A172 (cell line): ENCODE results near the gene ZC3H12A. TPM values are rescaled to one million over a fixed set of nuclear protein-coding genes. Genes with fewer than 3 reads are reported as not detected.

Experiments
- DNase-seq: peaks from one replicate; pipeline ENCODE4 v3.0.0-alpha.2; 2015; ENCODE audit warnings: low spot score
- total RNA-seq: library from RNA; depleted of rRNA; stranded (reverse); fragments of >200 nt; shearing (Covaris generic); gene quantifications from 2 replicates; pipeline ENCODE4 v1.2.3, GENCODE V29; 2014; rRNA removed

Gene ZC3H12A
- total RNA-seq: 5.8 and 7.1 TPM in 2 replicates

- peak; percentile 73 for DNase-seq
Observed at GRCh38 chr1:37474046-37474696, at the start of gene ZC3H12A. TSS of gene ZC3H12A (plus strand) at chr1:37474580. CDS start at chr1:37475497, 917 bp downstream.

GRCh38 chr1:37425221-37425620 is 49.2 kb upstream of the ZC3H12A start:
- DNase-seq: no peak

GRCh38 chr1:37429029-37429428 is 45.4 kb upstream of the ZC3H12A start:
- DNase-seq: no peak

DNA sequence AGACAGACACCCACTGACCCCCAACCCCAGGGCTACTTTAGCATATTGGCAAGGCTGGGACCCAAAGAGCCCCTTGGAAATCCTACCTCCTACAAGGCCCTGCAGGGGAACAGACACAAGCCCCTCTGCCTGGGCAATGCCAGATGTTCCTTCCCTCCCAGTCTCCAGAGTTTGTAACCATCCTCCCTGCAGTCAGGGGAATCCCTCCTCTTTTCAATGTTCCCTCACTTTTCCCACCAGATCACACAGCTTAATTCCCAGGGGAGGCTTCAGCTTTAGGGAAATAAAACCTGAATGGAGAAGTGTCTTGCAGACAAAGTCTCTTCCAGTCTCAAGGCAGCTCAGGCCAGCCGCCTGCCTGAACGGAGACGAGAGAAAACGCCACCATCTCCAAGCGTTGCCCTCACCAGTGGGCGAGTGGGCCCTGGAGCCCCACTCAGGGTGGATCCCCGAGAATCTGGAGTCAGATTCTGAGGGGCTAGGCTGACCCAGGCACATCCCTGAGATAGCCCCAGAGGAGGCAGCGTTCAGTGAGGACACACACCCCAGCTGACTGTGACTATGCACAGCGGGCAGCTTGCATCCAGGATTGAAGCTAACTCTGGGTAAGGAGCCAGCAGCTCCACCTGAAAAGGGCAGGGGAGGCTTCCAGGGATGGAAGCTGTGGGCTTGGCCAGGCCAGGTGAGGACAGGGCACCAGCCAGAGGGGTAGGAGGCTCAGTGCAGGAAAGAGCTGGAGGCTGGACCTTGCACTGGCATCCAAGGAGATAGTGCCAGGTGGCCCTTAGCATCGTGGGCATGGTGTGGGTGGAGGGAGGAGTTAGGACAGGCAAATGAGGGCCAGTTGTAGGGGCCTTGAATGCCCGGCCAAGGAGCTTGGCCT is 44.0 kb upstream of the ZC3H12A start:
- DNase-seq: no peak

DNA sequence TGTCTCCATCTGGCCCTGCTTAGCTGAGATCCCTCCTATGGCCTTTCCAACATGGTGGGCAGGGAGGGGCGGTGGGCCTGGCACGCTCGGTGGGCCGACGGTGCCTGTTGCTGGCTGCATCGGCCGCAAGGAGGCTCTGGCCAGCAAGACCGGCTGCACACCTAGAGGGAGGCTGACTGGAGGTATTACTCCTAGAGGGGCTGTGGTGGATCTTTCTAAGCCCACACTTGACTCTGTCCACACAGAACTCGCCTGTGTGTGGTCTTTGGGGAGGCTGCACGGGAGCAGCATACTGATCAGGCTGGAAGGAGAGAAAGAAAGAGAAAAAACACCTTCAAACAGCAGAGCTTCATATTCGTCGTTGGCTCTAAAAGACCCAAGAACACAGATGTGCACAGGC is 41.7 kb upstream of the ZC3H12A start:
- DNase-seq: no peak

DNA sequence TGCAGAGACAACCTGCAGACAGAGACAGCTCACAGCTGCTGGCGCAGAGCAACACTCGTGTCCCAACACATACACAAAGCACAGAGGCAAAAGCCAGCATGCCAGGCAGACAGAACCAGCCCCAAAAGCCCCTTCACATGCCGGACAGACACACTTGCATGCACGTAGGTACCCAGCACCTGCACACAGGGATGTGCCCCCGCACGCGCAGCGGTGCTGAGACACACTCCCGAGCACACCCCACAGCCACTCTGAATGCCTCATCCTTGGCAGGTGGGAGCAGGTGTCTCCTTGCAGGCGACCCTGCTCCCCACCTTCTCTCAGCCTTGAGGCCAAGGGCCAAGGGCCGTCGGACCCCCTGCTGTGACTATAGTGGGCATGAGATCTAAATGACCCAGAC is 41.2 kb upstream of the ZC3H12A start:
- no peak for DNase-seq

- peak; percentile 24 for DNase-seq
Observed at GRCh38 chr1:37434292-37435225, 39.8 kb upstream of the ZC3H12A start.

- no peak for DNase-seq
Observed at GRCh38 chr1:37437087-37437486, 37.3 kb upstream of the ZC3H12A start.

GRCh38 chr1:37438037-37438868 is 36.1 kb upstream of the ZC3H12A start:
- DNase-seq: no peak

- DNase-seq: no peak
Observed at GRCh38 chr1:37438869-37439343, 35.5 kb upstream of the ZC3H12A start.

DNA sequence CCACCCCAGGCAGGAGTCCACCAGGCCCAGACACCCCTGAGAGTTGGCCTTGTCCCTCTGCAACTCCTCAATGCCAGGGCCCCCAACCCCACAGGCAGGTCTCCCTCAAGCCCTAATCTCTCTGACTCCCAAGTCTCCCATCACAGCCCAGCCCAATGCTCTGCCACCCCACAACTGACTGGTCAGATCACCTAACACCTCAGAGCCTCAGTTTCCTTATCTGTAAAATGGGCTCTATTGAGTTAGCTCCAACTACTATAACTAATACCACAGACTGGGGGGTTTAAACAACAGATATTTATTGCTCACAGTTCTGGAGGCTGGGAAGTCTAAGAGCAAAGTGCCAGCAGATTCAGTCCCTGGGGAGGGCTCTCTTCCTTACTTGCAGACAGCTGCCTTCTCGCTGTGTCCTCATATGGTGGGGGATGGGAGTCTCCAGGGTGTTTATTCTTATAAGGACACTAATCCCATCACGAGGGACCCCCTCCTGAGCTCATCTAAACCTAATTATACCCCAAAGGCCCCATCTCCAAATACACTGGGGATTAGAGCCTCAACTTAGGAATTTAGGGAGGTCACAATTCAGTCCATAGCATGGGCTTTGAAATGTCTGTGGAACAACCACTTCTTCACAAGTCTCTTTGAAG is 34.9 kb upstream of the ZC3H12A start:
- no peak for DNase-seq

DNA sequence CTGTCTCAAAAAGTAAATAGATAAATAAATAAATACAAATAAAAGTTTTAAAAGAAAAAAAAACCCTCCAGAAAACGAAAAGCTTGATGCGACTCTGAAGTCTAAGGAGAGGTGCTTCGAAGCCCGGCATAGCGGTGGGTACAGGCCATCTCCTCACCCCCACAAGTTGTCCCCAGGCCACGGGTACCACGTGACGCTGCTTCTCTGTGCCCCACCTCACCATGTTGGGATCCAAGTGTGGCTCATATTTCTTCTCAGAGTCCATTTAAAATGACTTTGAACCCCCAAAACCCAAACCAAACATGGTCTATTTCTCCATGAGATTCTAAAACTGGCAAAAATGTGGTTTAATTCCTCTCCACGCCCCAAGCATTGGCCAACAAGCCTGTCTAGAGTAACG is 32.9 kb upstream of the ZC3H12A start:
- no peak for DNase-seq

DNA sequence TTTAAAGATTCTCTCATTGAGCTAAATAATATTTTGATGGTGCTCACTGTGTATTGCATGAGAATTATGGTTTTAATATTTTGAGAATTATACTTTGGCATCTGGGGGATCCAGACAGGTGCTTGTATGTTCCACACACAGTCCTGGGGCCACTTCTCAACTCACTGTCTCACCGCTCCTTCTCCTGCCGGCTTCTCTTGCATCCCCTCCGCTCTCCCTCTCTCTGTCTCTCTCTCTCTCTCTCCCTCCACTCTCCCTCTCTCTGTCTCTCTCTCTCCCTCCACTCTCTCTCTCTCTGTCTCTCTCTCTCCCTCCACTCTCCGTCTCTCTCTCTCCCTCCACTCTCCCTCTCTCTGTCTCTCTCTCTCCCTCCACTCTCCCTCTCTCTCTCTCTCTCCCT is 32.2 kb upstream of the ZC3H12A start:
- DNase-seq: no peak

GRCh38 chr1:37442644-37443043 is 31.7 kb upstream of the ZC3H12A start:
- no peak for DNase-seq

DNA sequence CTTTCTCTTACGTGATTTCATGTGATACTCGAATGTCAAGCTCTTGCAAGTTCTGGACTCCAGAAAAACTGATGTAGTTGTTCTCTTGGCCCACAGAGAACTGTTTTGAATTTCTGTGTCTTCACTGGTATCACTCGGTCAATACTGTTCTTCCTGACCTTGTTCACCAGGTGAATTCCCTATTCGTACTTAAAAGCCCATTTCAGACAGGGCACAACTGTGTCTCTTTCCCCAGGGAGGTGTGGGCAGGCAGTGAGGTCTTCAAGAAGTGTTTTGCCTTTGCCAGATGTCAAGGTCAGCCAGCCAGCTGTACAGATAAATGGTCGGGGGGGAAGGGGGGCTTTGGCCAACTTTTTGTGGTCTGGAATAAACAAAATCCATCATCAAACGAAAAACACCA is 27.5 kb upstream of the ZC3H12A start:
- no peak for DNase-seq

DNA sequence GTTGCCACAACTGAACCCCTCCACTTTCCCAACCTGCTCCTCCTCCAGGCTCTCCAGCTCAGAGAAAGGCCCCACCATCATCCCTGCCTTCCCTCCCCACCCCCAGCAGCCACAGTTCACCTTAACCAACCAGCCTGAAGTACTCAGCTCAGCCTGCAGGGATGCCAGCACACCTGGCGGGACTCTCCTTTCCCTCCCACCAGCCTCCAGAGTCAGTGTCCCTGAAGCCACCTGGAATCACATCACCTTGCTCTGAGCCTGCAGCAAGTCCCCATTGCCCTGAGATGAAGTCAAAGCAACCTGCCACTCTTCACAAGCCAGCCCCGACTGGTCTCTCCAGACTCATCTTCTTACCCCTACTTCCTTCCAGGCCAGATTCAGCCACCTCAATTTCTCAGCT is 26.2 kb upstream of the ZC3H12A start:
- no peak for DNase-seq

- no peak for DNase-seq
Observed at GRCh38 chr1:37448691-37449417, 25.5 kb upstream of the ZC3H12A start.

DNA sequence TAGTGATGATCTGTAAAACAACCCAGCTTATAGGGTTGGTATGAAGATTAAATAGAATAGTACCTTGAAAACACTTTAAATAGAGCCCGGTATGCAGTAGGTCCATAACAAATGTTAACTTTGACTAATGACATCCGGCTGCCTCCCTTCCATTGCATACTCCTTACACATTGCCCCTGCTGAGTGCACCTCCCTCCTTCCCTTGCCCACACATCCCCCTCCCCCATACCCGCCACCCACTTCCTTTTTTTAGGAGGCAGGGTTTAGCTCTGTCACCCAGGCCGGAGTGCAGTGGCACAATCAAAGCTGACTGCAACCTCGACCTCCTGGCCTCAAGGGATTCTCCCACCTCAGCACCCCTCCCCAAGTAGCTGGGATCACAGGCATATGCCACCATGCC is 24.4 kb upstream of the ZC3H12A start:
- DNase-seq: peak; percentile 6

GRCh38 chr1:37452416-37452815 is 22.0 kb upstream of the ZC3H12A start:
- no peak for DNase-seq

DNA sequence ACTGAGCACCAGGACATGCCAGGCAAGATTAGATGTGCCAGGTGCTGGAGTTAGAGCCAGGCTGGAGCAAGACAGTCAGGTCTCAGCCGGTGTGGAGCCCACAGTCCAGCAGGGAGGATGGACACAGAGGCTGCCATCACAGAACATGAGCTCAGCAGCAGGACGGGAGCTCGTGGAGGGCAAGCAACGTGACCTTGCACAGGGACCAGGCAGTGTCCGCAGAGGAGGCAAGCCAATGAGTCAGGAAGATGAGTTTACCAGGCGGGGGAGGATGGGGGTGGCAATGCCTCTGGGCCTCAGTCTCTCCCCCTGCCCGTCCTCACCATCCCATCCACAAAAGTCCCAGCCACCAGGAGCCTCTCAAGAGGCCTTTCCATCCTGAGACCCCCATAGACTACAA is 20.7 kb upstream of the ZC3H12A start:
- DNase-seq: no peak
